Panc1 (cell line): ENCODE data around the gene CAPN2.

Experiments
- POLR2AphosphoS5 ChIP-seq: IDR thresholded peaks from 2 replicates; pipeline ENCODE4 v1.6.1; 2012; ENCODE audit warnings: mild to moderate bottlenecking, low read depth, low read length, moderate library complexity
- REST ChIP-seq, 2 experiments: IDR thresholded peaks; 2 replicates each; pipeline ENCODE4 v1.6.1; 2011 to 2012; ENCODE audit warnings: low read depth in 2 of 2, control low read depth in 1 of 2, low read length in 1 of 2, mild to moderate bottlenecking in 1 of 2, moderate library complexity in 1 of 2; ENCODE audit not compliant: insufficient read depth in 1 of 2
- SIN3A ChIP-seq: IDR thresholded peaks from 2 replicates; pipeline ENCODE4 v1.6.1; 2012; ENCODE audit warnings: low read depth, mild to moderate bottlenecking, low read length, moderate library complexity, borderline replicate concordance; ENCODE audit not compliant: insufficient read depth
- TF ChIP-seq, protein P1 (sequence below): fragments of 450-650 bp; IDR thresholded peaks from 2 replicates; pipeline ENCODE4 v1.5.1; 2017; ENCODE audit warnings: mild to moderate bottlenecking

GRCh38 chr1:223776826-223777454 is 64.6 kb downstream of the CAPN2 start:
- TF ChIP-seq, protein P1, sequence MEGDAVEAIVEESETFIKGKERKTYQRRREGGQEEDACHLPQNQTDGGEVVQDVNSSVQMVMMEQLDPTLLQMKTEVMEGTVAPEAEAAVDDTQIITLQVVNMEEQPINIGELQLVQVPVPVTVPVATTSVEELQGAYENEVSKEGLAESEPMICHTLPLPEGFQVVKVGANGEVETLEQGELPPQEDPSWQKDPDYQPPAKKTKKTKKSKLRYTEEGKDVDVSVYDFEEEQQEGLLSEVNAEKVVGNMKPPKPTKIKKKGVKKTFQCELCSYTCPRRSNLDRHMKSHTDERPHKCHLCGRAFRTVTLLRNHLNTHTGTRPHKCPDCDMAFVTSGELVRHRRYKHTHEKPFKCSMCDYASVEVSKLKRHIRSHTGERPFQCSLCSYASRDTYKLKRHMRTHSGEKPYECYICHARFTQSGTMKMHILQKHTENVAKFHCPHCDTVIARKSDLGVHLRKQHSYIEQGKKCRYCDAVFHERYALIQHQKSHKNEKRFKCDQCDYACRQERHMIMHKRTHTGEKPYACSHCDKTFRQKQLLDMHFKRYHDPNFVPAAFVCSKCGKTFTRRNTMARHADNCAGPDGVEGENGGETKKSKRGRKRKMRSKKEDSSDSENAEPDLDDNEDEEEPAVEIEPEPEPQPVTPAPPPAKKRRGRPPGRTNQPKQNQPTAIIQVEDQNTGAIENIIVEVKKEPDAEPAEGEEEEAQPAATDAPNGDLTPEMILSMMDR: no peak
- TF ChIP-seq POLR2AphosphoS5: peak; percentile 43
- no peak for TF ChIP-seq SIN3A
- no peak for TF ChIP-seq REST (IDR thresholded peaks at IDR 0.05; ENCODE audit: insufficient read depth in 1 of 2, low read depth in 2 of 2, low read length in 1 of 2)
